GM18868 (cell line): ENCODE measurements around the gene COL7A1.

Experiments
- ATAC-seq: cut with Tn5 transposase; IDR thresholded peaks from one replicate; pipeline ENCODE4 v1.9.1; 2021; ENCODE audit warnings: mild to moderate bottlenecking, moderate library complexity; ENCODE audit not compliant: unreplicated experiment

The COL7A1 gene

DNA sequence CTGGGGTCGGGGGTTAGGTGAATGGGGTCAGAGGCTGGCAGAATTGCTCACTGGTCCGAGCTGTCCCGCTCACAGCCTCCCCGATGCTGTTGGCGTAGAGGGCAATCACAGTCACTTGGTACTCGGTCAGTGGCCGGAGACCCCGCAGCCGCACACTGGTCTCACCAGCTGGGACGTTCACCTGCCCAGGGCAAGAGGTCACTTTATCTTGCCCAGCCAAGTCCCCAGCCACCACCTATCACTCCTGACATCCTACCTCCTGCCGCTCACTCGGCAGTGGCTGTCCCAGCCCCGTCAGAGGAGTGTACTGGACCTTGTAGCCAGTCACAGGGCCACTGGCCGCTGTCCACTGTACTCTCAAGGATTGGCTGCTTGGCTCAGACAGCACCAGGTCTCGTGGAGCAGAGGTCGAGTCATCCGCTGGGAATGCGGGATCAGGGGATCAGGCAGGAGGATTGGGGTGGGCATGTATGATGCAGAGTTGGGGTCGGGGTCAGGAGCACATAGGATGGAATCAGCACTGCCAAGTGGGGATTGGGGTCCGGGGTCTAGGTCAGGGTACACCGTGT, 2.5 kb downstream of the COL7A1 start:
- no peak for ATAC-seq

DNA sequence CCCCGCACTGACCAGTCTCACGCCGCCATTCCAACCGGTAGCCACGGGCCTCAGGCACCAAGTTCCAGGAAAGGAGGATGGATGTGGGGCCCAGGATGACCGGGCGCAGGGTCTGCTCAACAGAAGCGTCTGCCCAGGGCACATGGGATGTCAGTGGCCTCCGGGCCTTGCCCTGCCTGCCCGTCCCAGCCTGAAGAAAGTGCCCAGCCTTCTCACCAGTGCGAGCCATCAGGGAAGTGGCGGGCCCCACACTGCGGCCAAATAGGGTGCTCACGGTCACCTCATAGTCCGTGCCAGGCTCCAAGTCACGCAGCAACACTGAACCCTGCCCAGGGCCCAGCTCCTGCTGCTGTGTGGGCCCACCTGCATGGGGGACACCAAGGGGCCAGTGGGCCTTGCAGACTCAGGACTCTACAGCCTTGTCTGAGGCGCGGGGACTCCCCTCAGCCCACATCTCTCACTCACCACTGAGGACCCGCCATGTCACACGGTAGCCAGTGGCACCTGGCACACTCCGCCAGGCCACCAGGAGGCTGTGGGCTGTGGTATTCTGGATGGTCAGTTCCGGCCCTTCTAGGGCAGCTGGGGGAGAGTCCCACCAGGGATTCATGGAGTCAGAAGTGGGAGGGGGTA, 3.1 kb downstream of the COL7A1 start:
- ATAC-seq = no peak

DNA sequence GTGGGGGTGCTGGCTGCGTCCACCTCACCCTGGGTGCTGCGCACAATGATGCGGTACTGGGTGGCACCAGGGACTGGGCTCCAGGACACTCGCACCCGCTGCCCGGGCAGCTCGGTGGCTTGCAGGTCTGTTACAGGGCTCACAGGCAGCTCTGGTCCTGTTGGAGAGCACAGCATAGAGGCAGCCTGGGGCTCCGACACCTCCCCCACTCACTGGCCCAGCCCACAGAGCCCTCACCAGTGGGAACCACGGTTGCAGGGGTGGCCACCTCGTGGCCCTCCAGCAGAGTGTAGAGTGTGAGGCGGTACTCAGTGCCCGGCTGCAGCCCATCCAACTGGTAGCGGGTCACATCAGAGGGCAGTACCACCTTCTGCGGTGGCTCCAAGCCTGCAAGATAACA, 3.7 kb downstream of the COL7A1 start:
- no peak for ATAC-seq

DNA sequence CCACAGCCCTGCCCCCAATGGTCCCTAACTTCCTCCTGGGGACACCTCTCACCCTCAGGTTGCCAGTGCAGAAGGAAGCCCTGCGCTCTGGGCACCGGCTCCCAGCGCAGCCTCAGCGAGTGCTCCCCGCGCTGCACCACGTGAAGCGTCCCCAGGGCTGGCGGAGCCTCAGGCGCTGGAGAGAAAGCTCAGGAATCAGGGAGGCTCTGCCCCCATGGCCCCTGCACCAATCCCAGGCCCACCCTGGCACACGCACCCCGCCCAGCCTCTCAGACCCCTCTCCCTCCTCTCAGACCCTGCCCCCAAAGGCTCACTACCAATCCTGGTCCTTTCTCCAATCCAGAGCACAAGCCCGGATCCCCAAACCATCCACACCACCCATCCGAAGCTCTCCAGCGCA, 6.9 kb downstream of the COL7A1 start:
- no peak for ATAC-seq

DNA sequence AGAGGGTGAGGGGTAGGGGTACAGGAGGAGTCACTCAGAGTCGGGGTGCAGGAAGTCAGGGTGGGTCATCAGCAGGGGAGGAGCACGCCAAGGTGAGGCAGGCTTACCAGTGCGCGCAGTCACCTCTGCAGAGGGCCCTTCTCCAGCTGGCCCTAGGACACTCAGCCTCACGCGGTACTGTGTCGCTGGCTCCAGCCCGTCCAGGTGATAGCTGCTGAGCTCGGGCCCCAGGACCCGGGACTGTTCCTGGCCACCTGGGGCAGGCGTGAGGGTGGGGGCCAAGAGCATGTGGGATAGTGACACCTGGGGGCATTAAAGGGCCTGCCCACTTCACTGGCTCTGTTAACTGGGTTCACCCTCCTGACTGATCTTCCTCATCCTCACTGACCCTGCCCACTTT, 7.4 kb downstream of the COL7A1 start:
- ATAC-seq = no peak

DNA sequence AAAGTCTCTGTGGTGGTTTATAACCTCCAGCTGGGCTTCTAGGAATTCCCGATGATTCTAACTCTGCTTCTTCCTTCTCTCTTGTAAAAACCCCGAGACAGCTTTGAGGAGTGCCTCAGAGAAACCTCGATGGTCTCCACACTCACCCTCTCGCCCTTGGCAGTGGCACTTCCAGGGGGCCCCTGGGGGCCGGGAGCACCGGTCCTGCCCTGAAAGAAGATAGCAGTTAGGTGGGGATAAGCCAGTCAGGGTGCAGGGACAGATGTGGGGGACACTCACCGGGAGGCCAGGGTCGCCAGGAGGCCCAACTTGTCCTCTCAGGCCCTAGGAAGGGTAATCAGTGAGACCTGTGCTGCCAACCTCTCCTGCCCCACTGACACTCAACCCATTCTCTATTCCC, 9.7 kb downstream of the COL7A1 start:
- ATAC-seq = no peak

DNA sequence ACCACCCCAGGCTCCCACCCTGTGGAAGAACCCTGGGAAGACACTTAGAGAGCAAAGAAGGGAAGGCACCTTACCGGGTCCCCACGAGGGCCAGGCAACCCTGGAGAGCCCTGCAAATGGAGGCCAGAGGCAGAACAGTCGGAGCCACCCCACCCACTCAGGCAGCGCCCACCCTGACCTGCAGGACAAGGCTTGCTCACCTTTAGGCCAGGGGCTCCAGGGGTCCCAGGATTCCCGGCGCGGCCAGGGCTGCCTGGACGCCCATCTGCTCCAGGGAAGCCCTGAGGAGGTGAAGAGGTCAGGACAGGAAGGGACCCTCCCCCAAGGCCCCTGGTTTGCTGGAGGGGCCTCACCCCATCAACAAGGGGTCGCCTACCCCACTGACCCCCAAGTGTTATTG, 10.3 kb downstream of the COL7A1 start:
- no peak for ATAC-seq

DNA sequence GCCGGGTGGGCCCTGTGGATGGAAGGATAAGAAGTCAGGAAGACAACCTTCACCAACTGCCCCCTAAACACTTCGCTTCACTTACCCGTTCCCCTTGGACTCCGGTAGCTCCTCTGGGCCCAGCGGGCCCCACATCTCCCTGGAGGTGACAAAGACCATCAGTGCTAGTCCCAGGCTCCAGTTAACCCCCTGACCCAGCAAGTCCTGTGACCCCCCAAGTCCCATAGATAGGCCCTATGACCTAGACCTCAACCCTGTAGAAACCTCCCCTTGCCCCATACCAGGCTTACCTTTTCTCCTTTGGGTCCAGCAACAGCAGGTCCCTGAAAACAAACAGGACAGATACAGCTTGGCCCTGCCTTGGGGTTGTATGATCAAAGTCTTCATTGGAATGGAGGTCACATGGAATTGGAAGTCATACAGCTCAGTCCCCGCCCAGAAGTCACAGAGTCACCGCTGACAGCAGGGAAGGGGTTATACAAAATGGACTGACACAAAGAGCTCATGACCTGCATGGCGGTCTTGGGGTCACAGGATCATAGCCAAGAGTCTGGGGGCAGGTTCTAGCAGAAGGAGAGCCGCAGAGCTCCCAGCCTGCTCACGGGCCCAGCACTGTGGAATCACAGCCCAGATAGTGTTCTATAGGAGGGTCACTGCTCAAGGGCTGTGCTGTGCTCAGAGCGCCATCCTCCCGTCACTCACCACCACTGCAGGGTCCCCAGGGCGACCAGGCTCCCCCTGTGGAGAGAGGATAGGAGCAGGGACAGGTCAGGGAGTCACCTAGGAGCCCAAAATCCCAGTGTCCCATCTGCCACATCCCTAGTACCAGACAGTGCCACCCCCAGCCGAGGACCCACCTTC, 13.3 kb downstream of the COL7A1 start:
- ATAC-seq = no peak

DNA sequence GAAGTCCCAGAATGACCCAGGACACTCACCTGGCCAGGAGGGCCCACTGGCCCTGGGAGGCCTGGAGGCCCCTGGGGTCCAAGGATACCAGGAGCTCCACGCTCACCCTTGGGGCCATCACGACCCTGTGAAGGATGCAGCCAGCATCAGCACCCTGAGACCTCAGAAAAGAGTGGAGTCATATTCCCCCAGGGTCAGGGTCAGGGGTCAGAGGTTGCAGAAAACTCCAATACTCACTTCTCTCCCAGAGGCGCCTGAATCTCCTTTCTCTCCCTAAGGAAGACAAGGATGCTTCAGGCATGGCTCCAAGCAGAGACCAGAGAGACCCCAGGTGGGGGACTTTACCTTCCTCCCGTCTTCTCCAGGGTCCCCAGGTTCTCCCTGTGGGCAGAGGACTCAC, 18.5 kb downstream of the COL7A1 start:
- ATAC-seq = no peak

DNA sequence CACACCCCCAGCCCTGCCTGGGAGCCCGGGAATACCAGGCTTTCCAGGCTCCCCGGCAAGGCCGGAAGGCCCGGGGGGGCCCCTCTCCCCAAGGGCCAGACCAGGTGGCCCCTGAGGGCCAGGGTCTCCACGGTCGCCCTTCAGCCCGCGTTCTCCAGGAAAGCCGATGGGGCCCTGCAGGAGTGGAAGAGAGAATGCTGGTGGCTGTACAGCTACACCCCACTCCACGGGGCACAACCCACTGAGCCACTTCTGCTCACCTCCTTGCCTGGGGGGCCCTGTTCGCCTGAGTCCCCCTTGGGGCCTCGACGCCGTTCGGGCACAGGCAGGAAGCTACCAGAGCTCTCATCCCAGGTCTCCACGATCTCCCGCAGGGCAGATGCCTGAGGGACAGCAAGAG, 19.8 kb downstream of the COL7A1 start:
- no peak for ATAC-seq

DNA sequence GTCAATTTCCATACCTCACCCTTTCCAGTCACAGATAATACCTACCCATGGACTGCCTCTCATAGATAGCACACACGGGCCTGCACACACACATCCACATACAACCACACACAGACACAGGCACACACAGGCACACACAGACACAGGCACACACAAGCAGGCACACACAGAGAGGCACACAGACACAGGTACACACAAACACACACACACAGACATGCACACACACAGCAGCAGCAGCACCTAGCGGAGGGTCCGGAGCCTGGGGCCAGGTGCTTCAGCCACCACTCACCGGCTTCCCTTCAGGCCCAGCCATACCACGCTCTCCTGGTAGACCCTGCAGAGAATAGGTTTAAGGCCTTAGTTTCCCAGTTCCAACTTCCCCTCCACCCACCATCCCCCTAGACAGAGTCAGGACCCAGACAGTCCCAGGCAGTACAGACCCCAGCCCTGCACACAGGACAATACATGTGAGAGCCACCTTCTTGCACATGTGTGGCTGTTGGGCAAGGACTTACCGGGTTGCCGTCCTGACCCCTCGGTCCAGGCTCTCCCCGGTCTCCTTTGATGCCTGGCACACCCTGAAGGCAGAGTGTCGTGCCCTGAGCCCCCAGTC, 21.1 kb downstream of the COL7A1 start:
- no peak for ATAC-seq

DNA sequence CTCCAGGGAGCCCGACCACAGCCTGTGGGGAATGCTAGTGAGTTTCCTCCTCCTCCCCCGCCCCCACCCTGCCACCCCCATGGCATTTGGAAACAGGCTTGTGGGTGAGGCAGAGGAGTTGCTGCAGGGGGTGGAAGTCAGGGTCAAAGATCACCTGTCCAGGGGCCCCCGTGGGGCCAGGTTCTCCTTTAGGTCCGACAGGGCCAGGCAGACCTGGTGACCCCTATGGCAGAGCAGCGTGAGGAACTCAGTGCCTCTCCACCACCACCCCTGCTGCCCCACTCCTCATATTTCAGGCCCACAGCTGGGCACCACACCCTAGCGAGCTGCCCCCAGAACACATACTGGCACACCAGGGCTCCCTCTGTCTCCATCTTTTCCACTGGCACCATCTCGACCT, 22.6 kb downstream of the COL7A1 start:
- ATAC-seq = no peak

DNA sequence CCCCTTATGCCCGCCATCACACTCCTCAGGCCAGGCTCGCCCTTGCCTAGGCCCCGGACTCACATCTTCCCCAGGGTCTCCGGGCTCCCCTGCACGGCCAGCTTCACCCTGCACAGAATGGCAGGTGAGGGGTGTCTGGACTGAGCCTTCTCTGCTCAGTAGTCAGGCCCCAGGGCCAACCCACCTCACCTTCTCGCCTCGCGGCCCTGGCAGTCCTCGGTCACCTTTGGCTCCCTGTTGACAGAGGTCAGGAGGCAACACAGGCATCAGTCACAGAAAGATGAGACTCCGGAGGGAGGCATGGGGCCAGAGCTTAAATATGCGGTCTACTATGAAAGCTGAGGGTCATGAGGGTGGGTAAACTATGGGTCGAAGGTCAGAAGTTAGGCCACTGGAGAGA, 23.2 kb downstream of the COL7A1 start:
- ATAC-seq = no peak

DNA sequence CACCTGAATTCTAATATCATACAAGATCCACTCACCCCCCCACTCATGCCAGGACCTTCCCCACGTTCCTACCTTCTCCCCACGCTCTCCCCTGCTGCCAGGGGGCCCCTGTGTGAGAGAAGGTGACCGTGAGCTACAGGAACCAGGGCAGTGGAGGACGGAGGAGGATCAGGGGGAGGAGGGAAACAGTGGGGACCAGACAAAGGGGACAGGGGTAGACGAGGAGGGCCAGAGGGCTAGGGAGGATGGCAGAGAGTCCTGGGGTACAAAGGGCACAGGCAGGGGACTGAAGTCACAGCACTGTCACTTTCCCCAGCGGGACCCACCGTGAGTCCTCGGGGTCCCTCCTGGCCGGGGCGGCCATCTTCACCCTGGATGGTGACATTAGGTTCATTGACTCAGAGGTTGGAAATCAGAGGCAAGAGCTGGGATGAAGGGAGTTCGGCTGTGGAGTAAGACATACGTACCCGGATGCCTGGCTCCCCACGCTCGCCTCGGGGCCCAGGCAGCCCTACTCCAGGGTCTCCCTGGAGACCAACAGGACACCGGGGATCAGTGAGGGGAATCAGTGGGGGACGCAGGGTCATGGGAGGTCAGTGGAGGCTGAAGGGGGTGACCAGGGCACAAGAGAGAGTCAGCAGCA, 25.2 kb downstream of the COL7A1 start:
- no peak for ATAC-seq

DNA sequence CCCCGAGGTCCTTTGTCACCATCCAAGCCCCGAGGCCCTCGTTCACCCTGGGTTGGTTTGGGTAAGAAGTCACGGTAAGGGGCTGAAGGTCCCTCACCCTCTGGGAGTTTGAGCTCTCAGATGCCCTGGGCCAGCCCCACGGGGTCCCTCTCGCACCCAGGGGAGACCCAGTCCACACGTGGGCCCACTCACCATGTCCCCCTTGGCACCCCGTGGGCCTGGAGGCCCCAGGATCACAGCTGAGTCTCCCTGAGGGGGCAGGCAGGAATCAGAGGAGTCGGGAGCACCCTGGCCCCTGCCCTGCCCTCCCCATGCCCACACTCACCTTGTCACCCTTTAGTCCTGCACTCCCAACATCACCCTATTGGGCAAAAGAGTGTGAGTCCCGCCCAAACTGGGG, 25.7 kb downstream of the COL7A1 start:
- no peak for ATAC-seq

DNA sequence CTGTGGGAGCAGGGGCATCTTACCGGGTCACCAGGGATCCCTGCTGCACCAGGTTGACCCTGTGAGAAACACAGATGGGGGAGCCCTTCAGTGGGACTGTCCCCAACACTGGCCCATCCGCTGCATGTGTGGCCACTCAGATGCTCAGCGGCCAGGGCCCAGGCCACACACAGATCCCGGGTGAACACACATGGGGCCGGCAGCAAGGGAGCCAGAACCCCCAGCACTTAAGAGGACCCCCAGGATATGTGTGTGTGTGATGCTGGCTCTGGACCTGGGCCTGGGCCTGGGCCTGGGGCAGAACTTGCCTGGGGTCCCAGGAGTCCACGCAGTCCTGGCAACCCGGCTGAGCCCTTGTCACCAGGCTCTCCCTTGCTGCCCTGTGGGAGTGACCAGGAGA, 26.7 kb downstream of the COL7A1 start:
- ATAC-seq = no peak

DNA sequence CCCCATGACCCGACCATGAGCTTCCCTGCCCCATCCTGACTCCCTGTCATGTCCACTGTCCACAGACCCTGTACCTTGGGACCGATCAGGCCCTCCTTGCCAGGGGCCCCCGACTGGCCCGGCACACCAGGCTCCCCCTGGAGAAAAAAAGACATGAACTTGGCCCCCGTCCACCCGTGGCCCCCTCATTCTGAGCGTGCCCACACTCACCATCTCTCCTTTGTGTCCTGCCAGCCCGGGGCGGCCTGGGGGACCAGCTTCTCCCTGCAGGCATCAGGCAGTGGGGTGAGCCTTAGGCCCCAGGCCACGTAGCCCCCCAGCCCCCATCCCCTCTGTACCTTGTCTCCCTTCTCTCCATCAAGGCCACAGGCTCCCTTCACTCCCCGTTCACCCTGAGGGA, 27.6 kb downstream of the COL7A1 start:
- ATAC-seq = no peak

DNA sequence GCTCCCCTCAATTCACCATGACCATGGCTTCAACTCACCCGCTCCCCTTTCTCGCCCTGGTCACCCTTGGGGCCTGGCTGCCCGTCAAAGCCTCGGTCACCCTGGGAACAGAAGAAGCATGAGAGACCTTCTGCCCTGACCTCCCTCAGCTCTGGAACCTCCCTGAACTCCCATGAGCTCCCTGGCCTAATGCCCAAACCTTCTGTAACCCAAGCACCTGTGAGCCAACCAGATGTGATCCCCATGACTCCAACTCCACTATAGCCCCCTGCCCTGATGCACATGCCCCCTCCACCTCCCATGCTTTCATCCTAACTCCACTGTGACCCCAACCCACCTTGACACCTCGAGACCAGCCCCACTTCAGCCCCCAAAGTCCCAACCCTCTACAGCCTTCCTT, 28.0 kb downstream of the COL7A1 start:
- ATAC-seq = no peak

DNA sequence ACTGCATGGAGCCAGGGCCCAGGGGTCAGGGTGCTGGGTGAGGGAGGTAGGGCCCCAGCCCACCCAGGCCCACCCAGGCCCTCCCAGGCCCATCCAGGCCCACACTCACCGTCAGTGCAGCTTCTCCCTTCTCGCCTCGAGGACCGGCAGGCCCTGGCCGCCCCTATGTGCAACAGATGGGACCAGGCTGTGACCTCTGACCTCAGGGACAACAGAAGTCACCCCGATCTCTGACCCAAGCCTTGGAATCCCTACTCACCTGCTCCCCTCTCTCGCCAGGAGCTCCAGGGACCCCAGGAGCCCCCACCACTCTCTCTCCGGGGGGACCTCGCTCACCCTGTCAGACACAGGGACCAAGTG, 28.7 kb downstream of the COL7A1 start:
- no peak for ATAC-seq

DNA sequence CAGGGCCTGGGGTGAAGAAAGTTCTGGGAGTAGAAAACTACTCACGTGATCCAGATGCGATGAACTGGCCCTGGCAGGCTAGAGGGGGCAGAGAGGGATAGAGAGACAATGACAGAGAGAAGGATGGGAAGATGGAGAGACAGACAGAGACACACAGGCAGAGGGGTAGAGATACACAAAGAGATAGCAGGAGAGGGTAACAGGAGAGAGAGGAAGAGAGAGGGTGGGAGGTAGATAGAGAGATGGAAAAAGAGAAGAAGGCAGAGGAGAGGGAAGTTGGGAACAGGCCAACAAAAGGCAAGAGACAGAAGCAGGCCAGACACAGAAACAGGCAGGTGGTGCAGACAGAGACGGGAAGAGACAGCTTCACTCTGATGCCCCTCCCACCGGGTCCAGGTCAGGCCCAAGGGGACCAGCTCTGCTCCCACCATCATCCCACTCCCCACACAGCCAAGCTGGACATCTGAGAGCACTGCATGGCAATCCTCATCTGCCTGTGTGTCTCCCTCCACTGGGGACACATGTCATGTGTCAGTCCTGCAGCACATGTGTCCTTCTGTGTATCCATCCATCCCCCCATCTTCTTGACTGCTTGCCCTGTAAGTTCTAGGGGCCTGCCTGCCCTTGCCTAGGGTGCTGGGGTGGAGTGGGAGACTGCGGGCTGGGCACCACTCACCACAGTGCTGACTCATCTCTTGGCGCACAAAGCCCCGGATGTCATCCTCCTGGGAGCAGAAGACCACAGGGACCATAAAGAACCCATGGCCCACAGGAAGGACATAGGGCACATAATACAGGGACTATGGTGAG, 29.3 kb downstream of the COL7A1 start:
- no peak for ATAC-seq

DNA sequence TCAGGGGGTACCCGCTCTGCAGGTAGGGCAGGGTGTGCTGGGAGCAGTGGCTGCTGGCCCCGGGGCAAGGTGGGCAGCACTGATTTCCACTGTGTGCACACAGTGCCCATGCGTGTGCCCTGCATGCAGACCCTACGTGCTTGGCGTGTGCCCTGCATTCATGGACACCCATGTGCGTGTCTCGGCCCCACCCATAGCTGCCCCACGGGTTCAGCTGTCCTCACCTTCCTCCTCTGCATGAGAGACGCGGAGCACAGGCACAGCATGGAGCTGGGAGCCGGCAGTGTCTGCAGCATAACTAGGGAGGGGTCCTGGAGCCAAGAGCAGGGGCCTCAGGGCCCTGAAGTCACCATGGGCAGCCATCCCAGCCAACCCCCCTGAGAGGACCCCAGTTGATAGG, 29.9 kb downstream of the COL7A1 start:
- no peak for ATAC-seq
